SK-N-MC (cell line): ENCODE results near the gene BRSK2.

Source experiments
- EZH2 ChIP-seq: fragments of 200-600 bp; sonication (generic); IDR thresholded peaks from one replicate; pipeline ENCODE4 v1.6.1; 2017; ENCODE audit warnings: antibody characterized with exemption
- FOXP2 ChIP-seq: optimal IDR thresholded peaks from 2 replicates; pipeline ENCODE3; 2011; ENCODE audit warnings: mild to moderate bottlenecking, moderate library complexity; ENCODE audit not compliant: insufficient read depth; ENCODE audit errors: extremely low read length, control extremely low read depth
- POLR2AphosphoS5 ChIP-seq: IDR thresholded peaks from 2 replicates; pipeline ENCODE4 v1.6.1; 2012; ENCODE audit warnings: mild to moderate bottlenecking, low read depth, low read length, borderline replicate concordance

DNA sequence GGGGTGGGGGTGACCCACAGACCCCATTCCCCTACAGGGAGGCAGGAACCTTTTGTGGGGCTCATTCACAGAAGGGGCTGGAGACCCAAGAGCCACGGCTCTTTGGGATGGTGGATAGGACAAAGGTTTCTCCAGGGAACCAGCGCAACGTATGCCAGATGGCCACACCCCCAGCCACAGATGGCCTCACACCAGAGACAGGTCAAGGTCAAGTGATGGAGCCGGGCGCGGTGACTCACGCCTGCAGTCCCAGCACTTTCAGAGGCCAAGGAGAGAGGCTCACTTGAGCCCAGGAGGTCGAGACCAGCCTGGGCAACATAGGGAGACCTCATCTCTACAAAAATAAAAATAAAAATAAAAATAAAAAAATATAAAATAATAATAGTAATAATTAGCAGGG, 17.1 kb upstream of the BRSK2 start:
- TF ChIP-seq POLR2AphosphoS5 (no peak), EZH2 (no peak), FOXP2 (no peak)
